HL-60 (cell line): ENCODE results near the gene C16orf82.

ENCODE experiments used
- DNase-seq, 2 experiments: peaks; one replicate each; pipeline ENCODE4 v3.0.0-alpha.2; 2010 to 2020; ENCODE audit warnings: low read depth in 1 of 2, low spot score in 1 of 2
- H3K27ac ChIP-seq: fragments of 250-450 bp; sonication (Bioruptor Pico); replicated peaks from 2 replicates; pipeline ENCODE4 v1.5.1; 2020; ENCODE audit warnings: mild to moderate bottlenecking, moderate library complexity
- H3K27me3 ChIP-seq: fragments of 250-450 bp; sonication (Bioruptor Pico); 2 replicates; pipeline ENCODE4 v1.5.1; 2021; ENCODE audit warnings: mild to moderate bottlenecking, moderate library complexity; ENCODE audit not compliant: insufficient read depth, poor library complexity, severe bottlenecking
- H3K4me3 ChIP-seq: replicated peaks from 2 replicates; pipeline ENCODE4 v1.5.1; 2011; ENCODE audit warnings: mild to moderate bottlenecking, control low read depth, low read length; ENCODE audit not compliant: insufficient read depth
- GABPA ChIP-seq: IDR thresholded peaks from 2 replicates; pipeline ENCODE4 v1.6.1; 2012; ENCODE audit warnings: low read depth
- POLR2AphosphoS5 ChIP-seq: IDR thresholded peaks from 2 replicates; pipeline ENCODE4 v1.6.1; 2012; ENCODE audit warnings: low read depth
- SPI1 ChIP-seq: IDR thresholded peaks from 2 replicates; pipeline ENCODE4 v1.6.1; 2012; ENCODE audit warnings: low read depth, mild to moderate bottlenecking, borderline replicate concordance
- TF ChIP-seq, protein P1 (sequence below): IDR thresholded peaks from one replicate; pipeline ENCODE4 v1.5.1; 2011; ENCODE audit warnings: low read length, control low read depth, inconsistent platforms; ENCODE audit not compliant: insufficient read depth
- TF ChIP-seq, protein P2 (sequence below): IDR thresholded peaks from 2 replicates; pipeline ENCODE4 v1.6.1; 2012; ENCODE audit warnings: low read depth; ENCODE audit not compliant: insufficient replicate concordance

Gene C16orf82

GRCh38 chr16:27118526-27118925, 51.8 kb downstream of the C16orf82 start:
- no peak overlapping the region for H3K4me3 ChIP-seq
- TF ChIP-seq, protein P1, sequence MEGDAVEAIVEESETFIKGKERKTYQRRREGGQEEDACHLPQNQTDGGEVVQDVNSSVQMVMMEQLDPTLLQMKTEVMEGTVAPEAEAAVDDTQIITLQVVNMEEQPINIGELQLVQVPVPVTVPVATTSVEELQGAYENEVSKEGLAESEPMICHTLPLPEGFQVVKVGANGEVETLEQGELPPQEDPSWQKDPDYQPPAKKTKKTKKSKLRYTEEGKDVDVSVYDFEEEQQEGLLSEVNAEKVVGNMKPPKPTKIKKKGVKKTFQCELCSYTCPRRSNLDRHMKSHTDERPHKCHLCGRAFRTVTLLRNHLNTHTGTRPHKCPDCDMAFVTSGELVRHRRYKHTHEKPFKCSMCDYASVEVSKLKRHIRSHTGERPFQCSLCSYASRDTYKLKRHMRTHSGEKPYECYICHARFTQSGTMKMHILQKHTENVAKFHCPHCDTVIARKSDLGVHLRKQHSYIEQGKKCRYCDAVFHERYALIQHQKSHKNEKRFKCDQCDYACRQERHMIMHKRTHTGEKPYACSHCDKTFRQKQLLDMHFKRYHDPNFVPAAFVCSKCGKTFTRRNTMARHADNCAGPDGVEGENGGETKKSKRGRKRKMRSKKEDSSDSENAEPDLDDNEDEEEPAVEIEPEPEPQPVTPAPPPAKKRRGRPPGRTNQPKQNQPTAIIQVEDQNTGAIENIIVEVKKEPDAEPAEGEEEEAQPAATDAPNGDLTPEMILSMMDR, result no peak
- no peak for TF ChIP-seq POLR2AphosphoS5
- TF ChIP-seq, protein P2, sequence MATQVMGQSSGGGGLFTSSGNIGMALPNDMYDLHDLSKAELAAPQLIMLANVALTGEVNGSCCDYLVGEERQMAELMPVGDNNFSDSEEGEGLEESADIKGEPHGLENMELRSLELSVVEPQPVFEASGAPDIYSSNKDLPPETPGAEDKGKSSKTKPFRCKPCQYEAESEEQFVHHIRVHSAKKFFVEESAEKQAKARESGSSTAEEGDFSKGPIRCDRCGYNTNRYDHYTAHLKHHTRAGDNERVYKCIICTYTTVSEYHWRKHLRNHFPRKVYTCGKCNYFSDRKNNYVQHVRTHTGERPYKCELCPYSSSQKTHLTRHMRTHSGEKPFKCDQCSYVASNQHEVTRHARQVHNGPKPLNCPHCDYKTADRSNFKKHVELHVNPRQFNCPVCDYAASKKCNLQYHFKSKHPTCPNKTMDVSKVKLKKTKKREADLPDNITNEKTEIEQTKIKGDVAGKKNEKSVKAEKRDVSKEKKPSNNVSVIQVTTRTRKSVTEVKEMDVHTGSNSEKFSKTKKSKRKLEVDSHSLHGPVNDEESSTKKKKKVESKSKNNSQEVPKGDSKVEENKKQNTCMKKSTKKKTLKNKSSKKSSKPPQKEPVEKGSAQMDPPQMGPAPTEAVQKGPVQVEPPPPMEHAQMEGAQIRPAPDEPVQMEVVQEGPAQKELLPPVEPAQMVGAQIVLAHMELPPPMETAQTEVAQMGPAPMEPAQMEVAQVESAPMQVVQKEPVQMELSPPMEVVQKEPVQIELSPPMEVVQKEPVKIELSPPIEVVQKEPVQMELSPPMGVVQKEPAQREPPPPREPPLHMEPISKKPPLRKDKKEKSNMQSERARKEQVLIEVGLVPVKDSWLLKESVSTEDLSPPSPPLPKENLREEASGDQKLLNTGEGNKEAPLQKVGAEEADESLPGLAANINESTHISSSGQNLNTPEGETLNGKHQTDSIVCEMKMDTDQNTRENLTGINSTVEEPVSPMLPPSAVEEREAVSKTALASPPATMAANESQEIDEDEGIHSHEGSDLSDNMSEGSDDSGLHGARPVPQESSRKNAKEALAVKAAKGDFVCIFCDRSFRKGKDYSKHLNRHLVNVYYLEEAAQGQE, result no peak
- no peak for TF ChIP-seq SPI1
- no peak for TF ChIP-seq GABPA
- peak; percentile 2 to 58 for DNase-seq
- no peaks in the 10 kb centered on the region for H3K27me3 ChIP-seq
- no peak overlapping the region for H3K27ac ChIP-seq
